Daoy (cell line): Measurements from ENCODE around the gene HEMK1. TPM values are rescaled to one million over a fixed set of nuclear protein-coding genes. Genes with fewer than 3 reads are reported as not detected.

Source experiments
- DNase-seq: peaks from one replicate; pipeline ENCODE4 v3.0.0-alpha.2; 2015; ENCODE audit warnings: low read depth
- total RNA-seq: library from RNA; depleted of rRNA; stranded (reverse); fragments of >200 nt; shearing (Covaris generic); gene quantifications from 2 replicates; pipeline ENCODE4 v1.2.3, GENCODE V29; 2014

Gene HEMK1
- total RNA-seq, 1 experiment from 2014 or later, result 9.7 TPM

- DNase-seq, result no peak
Measured at GRCh38 chr3:50612970-50613846, 43.9 kb downstream of the HEMK1 start.

- no peak for DNase-seq
Measured at GRCh38 chr3:50615190-50615589, 45.9 kb downstream of the HEMK1 start.

- DNase-seq, result peak; percentile 83
Measured at GRCh38 chr3:50616003-50616769, 46.9 kb downstream of the HEMK1 start.

- peak; percentile 86 for DNase-seq
Measured at GRCh38 chr3:50616770-50617095, 47.4 kb downstream of the HEMK1 start.

GRCh38 chr3:50617096-50617791 lies 47.9 kb downstream of the HEMK1 start, which contains the start of gene MAPKAPK3:
MAPKAPK3 (plus strand) TSS chr3:50617151; CDS start chr3:50617566, 415 bp downstream.
- DNase-seq, result peak; percentile 33

GRCh38 chr3:50617911-50618481 lies 48.7 kb downstream of the HEMK1 start:
- DNase-seq, result no peak

GRCh38 chr3:50620420-50620819 lies 51.1 kb downstream of the HEMK1 start:
- DNase-seq, result no peak

GRCh38 chr3:50620820-50621219 lies 51.5 kb downstream of the HEMK1 start:
- peak; percentile 48 for DNase-seq

- DNase-seq, result no peak
Measured at GRCh38 chr3:50622881-50623280, 53.6 kb downstream of the HEMK1 start.

- DNase-seq, result no peak
Measured at GRCh38 chr3:50623840-50624474, 54.6 kb downstream of the HEMK1 start.

- DNase-seq, result no peak
Measured at GRCh38 chr3:50624634-50625033, 55.3 kb downstream of the HEMK1 start.

- DNase-seq, result no peak
Measured at GRCh38 chr3:50625231-50626182, 56.2 kb downstream of the HEMK1 start.

GRCh38 chr3:50626401-50626800 lies 57.1 kb downstream of the HEMK1 start:
- no peak for DNase-seq

GRCh38 chr3:50627407-50628051 lies 58.2 kb downstream of the HEMK1 start:
- DNase-seq, result peak; percentile 95

GRCh38 chr3:50628601-50629000 lies 59.3 kb downstream of the HEMK1 start:
- no peak for DNase-seq

- DNase-seq, result no peak
Measured at GRCh38 chr3:50630394-50630793, 61.1 kb downstream of the HEMK1 start.

GRCh38 chr3:50630877-50631276 lies 61.6 kb downstream of the HEMK1 start:
- DNase-seq, result peak; percentile 75

GRCh38 chr3:50632450-50632849 lies 63.1 kb downstream of the HEMK1 start:
- DNase-seq, result no peak

GRCh38 chr3:50633230-50633790 lies 64.0 kb downstream of the HEMK1 start:
- DNase-seq, result no peak
